ENCODE measurements around the gene TYRO3. TPM values are rescaled to one million over a fixed set of nuclear protein-coding genes. Genes with fewer than 3 reads are reported as not detected.

The TYRO3 gene
- total and polyA plus RNA-seq, 2 of the 13 experiments (the other 11 are each of a cell fraction or from before 2014, with no cell fraction given), result 24.0 to 43.6 TPM

- TF ChIP-seq RAD51 (IDR thresholded peaks at IDR 0.05; ENCODE audit: borderline replicate concordance) (no peak), PAWR (CRISPR knock-in tag; IDR thresholded peaks at IDR 0.05; ENCODE audit: borderline replicate concordance) (no peak), SAFB2 (CRISPR knock-in tag; IDR thresholded peaks at IDR 0.05; ENCODE audit: borderline replicate concordance, low read depth) (no peak), ZMYM2 (CRISPR knock-in tag; IDR thresholded peaks at IDR 0.05) (no peak), ATF1 (CRISPR knock-in tag; IDR thresholded peaks at IDR 0.05) (no peak), KIAA2018 (CRISPR knock-in tag; IDR thresholded peaks at IDR 0.05; ENCODE audit: borderline replicate concordance) (no peak), GFI1 (CRISPR knock-in tag; IDR thresholded peaks at IDR 0.05; ENCODE audit: borderline replicate concordance) (peak; percentile 43; the same call in 1 of the 2 replicates), HNRNPLL (IDR thresholded peaks at IDR 0.05; ENCODE audit: low read depth, low read length, poor library complexity, severe bottlenecking) (no peak), ZSCAN21 (CRISPR knock-in tag; IDR thresholded peaks at IDR 0.05; ENCODE audit: borderline replicate concordance) (peak; percentile 55; the same call in 1 of the 2 replicates), SMYD3 (CRISPR knock-in tag; IDR thresholded peaks at IDR 0.05) (no peak), ZNF496 (CRISPR knock-in tag; IDR thresholded peaks at IDR 0.05; ENCODE audit: insufficient replicate concordance) (no peak), YEATS4 (CRISPR knock-in tag; IDR thresholded peaks at IDR 0.05; ENCODE audit: borderline replicate concordance) (peak; percentile 77; the same call in 1 of the 2 replicates), ZNF670 (CRISPR knock-in tag; IDR thresholded peaks at IDR 0.05; ENCODE audit: borderline replicate concordance) (no peak), CAMTA2 (CRISPR knock-in tag; IDR thresholded peaks at IDR 0.05; ENCODE audit: borderline replicate concordance) (no peak), HINFP (CRISPR knock-in tag; IDR thresholded peaks at IDR 0.05; ENCODE audit: low read depth) (no peak), ZNF430 (CRISPR knock-in tag; IDR thresholded peaks at IDR 0.05) (peak; percentile 60; the same call in 1 of the 2 replicates), ZBTB37 (CRISPR knock-in tag; IDR thresholded peaks at IDR 0.05) (no peak), ZNF329 (CRISPR knock-in tag; IDR thresholded peaks at IDR 0.05; ENCODE audit: low read depth) (peak; percentile 50; the same call in 1 of the 2 replicates), GATAD1 (CRISPR knock-in tag; IDR thresholded peaks at IDR 0.05) (peak; percentile 69)
Measured at GRCh38 chr15:41568350-41569017, 9.5 kb downstream of the TYRO3 start (continued).

Data from HepG2 (cell line).